GM23338 (cell line): ENCODE results near the gene SMIM22.

Experiments used
- EZH2 ChIP-seq: fragments of 200-600 bp; sonication (generic); IDR thresholded peaks from one replicate; pipeline ENCODE4 v1.8.0; 2017; ENCODE audit warnings: antibody characterized with exemption, mild to moderate bottlenecking, low read depth; ENCODE audit not compliant: unreplicated experiment
- EZH2phosphoT487 ChIP-seq: fragments of 200-600 bp; sonication (generic); IDR thresholded peaks from one replicate; pipeline ENCODE4 v1.8.1; 2018; ENCODE audit warnings: antibody characterized with exemption; ENCODE audit not compliant: unreplicated experiment
- POLR2AphosphoS5 ChIP-seq: IDR thresholded peaks from 2 replicates; pipeline ENCODE4 v1.6.1; 2016; ENCODE audit warnings: antibody characterized with exemption, low read depth
- STAT1 ChIP-seq: IDR thresholded peaks from one replicate; pipeline ENCODE4 v1.6.1; 2016; ENCODE audit warnings: antibody characterized with exemption; ENCODE audit not compliant: unreplicated experiment
- TF ChIP-seq, protein P1 (sequence below): IDR thresholded peaks from one replicate; pipeline ENCODE4 v1.6.1; 2018; ENCODE audit warnings: antibody characterized with exemption; ENCODE audit not compliant: unreplicated experiment
- TF ChIP-seq, protein P2 (sequence below), 2 experiments: fragments of 200-600 bp in 1 of 2; sonication (generic) in 1 of 2; conservative IDR thresholded peaks; 2 replicates each; pipeline versions ENCODE4 v1.5.1 to v1.6.1; 2016 to 2017; ENCODE audit warnings: antibody characterized with exemption in 2 of 2, low read depth in 2 of 2, mild to moderate bottlenecking in 2 of 2, moderate library complexity in 1 of 2
- TF ChIP-seq, protein P3 (sequence below): IDR thresholded peaks from 2 replicates; pipeline ENCODE4 v1.6.1; 2016; ENCODE audit warnings: antibody characterized with exemption

DNA sequence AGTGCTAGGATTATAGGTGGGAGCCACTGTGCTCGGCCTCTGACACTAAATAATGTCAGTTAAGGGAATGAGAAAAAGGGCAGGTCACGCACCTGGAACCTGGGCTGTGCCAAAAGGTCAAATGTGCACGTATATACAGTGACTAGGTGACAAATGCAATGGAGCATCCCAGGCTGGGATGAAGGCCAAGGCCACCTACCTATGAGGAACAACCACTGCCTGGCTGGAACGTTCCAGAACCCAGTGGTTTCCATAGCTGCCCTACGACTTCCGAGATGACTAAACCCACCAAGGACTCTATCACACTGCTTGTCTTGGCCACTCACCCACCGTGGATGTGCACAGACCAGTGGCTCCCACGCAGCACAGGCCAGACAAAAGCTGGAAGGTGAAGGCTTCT is 44.3 kb upstream of the SMIM22 start:
- TF ChIP-seq, protein P1, sequence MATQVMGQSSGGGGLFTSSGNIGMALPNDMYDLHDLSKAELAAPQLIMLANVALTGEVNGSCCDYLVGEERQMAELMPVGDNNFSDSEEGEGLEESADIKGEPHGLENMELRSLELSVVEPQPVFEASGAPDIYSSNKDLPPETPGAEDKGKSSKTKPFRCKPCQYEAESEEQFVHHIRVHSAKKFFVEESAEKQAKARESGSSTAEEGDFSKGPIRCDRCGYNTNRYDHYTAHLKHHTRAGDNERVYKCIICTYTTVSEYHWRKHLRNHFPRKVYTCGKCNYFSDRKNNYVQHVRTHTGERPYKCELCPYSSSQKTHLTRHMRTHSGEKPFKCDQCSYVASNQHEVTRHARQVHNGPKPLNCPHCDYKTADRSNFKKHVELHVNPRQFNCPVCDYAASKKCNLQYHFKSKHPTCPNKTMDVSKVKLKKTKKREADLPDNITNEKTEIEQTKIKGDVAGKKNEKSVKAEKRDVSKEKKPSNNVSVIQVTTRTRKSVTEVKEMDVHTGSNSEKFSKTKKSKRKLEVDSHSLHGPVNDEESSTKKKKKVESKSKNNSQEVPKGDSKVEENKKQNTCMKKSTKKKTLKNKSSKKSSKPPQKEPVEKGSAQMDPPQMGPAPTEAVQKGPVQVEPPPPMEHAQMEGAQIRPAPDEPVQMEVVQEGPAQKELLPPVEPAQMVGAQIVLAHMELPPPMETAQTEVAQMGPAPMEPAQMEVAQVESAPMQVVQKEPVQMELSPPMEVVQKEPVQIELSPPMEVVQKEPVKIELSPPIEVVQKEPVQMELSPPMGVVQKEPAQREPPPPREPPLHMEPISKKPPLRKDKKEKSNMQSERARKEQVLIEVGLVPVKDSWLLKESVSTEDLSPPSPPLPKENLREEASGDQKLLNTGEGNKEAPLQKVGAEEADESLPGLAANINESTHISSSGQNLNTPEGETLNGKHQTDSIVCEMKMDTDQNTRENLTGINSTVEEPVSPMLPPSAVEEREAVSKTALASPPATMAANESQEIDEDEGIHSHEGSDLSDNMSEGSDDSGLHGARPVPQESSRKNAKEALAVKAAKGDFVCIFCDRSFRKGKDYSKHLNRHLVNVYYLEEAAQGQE, result no peak
- TF ChIP-seq, protein P2, sequence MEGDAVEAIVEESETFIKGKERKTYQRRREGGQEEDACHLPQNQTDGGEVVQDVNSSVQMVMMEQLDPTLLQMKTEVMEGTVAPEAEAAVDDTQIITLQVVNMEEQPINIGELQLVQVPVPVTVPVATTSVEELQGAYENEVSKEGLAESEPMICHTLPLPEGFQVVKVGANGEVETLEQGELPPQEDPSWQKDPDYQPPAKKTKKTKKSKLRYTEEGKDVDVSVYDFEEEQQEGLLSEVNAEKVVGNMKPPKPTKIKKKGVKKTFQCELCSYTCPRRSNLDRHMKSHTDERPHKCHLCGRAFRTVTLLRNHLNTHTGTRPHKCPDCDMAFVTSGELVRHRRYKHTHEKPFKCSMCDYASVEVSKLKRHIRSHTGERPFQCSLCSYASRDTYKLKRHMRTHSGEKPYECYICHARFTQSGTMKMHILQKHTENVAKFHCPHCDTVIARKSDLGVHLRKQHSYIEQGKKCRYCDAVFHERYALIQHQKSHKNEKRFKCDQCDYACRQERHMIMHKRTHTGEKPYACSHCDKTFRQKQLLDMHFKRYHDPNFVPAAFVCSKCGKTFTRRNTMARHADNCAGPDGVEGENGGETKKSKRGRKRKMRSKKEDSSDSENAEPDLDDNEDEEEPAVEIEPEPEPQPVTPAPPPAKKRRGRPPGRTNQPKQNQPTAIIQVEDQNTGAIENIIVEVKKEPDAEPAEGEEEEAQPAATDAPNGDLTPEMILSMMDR (conservative IDR thresholded peaks at IDR 0.05; ENCODE audit: low read depth in 2 of 2), result no peak
- TF ChIP-seq EZH2 (no peak), EZH2phosphoT487 (no peak), POLR2AphosphoS5 (no peak), STAT1 (no peak)
- TF ChIP-seq, protein P3, sequence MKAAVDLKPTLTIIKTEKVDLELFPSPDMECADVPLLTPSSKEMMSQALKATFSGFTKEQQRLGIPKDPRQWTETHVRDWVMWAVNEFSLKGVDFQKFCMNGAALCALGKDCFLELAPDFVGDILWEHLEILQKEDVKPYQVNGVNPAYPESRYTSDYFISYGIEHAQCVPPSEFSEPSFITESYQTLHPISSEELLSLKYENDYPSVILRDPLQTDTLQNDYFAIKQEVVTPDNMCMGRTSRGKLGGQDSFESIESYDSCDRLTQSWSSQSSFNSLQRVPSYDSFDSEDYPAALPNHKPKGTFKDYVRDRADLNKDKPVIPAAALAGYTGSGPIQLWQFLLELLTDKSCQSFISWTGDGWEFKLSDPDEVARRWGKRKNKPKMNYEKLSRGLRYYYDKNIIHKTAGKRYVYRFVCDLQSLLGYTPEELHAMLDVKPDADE, result no peak
